Measurements from ENCODE around the gene EFNA5. TPM values are rescaled to one million over a fixed set of nuclear protein-coding genes. Genes with fewer than 3 reads are reported as not detected.

Gene EFNA5
- polyA plus RNA-seq, 1 donor (not counting 4 experiments of a cell fraction or from before 2014, with no cell fraction given), result 4.8 TPM

DNA sequence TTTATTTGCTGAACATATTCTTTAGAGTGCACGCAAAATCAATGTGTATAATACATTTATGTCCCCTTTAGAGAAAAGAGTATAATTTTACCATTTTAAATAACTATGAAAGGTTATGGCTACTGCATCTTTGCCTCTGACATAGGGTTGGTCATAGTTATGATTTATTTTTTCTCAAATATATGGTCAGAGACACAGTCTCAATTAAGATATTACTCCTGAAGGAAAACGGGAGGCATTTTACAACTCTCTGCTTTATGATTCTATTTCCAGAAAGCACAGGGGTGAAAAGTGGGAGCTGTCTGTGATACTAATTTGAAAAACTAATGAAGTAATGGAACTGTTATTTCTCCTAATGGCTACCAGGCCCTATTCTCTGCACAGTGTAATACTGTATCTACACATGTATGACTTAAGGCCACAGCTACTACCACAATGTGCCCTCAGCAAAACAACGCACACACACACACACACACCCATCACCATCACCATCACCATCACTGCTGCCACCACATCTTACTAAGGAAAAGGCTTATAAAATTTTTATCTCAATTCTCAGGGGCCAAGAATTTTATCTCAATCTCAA lies 262.9 kb downstream of the EFNA5 start:
- Histone ChIP-seq H4K20me1 (ENCODE audit: control insufficient read depth, extremely low read depth, insufficient read depth, low read length) (no peaks in the 10 kb centered on the region), H3K9me1 (ENCODE audit: control insufficient read depth, extremely low read depth, insufficient read depth, low read length) (no peaks in the 10 kb centered on the region), H3K27me3 (ENCODE audit: control insufficient read depth, extremely low read depth, insufficient read depth, low read length) (no peaks in the 10 kb centered on the region), H3K4me2 (ENCODE audit: control insufficient read depth, extremely low read depth, insufficient read depth, low read depth, low read length) (no peak overlapping the region), H3K79me2 (ENCODE audit: control insufficient read depth, insufficient read depth, low read length) (no peaks in the 10 kb centered on the region), H3K4me3 (ENCODE audit: control insufficient read depth in 2 of 3, extremely low read depth in 1 of 3, insufficient read depth in 2 of 3, low read depth in 1 of 3, low read length in 3 of 3) (no peak overlapping the region), H3K27ac (ENCODE audit: control insufficient read depth, insufficient read depth, low read length) (no peak overlapping the region), H3K36me3 (ENCODE audit: control insufficient read depth in 2 of 2, extremely low read depth in 1 of 2, insufficient read depth in 2 of 2, low read length in 2 of 2) (no peaks in the 10 kb centered on the region), H2AFZ (ENCODE audit: control insufficient read depth, low read length) (no peak overlapping the region), H3K9ac (ENCODE audit: control insufficient read depth, extremely low read depth, insufficient read depth, low read length) (no peak overlapping the region), H3K9me3 (ENCODE audit: control insufficient read depth, low read depth, low read length) (no peaks in the 10 kb centered on the region), H3K4me1 (ENCODE audit: control insufficient read depth, extremely low read depth, insufficient read depth, low read length) (peaks cover 16% of the 10 kb centered on the region)
- dilution Hi-C loops (cut with MboI; ENCODE audit: extremely low pct_ligation_motif_present, low sequenced_read_pairs), result no loop called here
- DNase-seq (ENCODE audit: low read depth, low spot score) (no peak), FAIRE-seq (no peak)
- TF ChIP-seq, protein P1, sequence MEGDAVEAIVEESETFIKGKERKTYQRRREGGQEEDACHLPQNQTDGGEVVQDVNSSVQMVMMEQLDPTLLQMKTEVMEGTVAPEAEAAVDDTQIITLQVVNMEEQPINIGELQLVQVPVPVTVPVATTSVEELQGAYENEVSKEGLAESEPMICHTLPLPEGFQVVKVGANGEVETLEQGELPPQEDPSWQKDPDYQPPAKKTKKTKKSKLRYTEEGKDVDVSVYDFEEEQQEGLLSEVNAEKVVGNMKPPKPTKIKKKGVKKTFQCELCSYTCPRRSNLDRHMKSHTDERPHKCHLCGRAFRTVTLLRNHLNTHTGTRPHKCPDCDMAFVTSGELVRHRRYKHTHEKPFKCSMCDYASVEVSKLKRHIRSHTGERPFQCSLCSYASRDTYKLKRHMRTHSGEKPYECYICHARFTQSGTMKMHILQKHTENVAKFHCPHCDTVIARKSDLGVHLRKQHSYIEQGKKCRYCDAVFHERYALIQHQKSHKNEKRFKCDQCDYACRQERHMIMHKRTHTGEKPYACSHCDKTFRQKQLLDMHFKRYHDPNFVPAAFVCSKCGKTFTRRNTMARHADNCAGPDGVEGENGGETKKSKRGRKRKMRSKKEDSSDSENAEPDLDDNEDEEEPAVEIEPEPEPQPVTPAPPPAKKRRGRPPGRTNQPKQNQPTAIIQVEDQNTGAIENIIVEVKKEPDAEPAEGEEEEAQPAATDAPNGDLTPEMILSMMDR (optimal IDR thresholded peaks at IDR 0.05 in 1 of 3, IDR thresholded peaks at IDR 0.05 in 1 of 3, conservative IDR thresholded peaks at IDR 0.05 in 1 of 3; ENCODE audit: extremely low read depth in 1 of 3, insufficient read depth in 2 of 3, low read length in 3 of 3), result no peak
- no peak for TF ChIP-seq EZH2 (IDR thresholded peaks at IDR 0.05; ENCODE audit: low read length)

DNA sequence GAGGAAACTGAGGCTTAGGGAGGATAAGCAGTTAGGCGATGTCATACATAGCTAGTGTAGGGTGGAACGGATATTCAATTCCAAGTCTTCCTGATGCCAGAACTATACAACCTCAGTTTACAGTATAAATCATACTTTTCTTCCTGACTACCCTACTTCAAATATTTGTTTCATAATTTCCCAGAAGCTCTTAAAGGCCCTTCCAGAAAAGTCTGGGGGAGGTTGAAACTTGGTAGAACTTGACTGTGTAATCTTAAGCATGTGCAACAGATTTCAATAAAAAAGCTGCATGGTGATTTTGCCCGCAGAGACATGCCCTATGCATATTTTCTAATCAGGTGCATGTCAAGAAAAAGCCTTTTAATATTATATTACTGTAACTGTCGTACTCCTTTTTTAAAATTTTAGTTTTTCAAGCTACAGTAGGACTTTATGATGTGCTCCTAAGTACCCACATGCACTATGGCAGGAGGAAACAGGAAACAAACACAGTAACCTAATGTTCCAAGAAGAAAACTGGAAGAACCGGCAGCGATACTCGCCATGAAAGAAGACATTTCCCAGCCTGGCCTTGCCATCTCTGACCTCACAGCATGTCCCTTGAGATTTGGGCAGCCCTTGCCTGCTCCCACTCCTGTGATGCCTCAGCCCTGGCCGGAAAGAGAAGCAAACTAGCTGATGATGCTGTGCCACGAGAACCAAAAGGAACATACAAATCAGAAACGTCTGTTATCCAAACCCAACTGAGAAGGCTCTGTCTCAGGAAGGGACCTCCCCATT lies 266.0 kb downstream of the EFNA5 start:
- Histone ChIP-seq H3K27ac (ENCODE audit: control insufficient read depth, insufficient read depth, low read length) (peak overlapping the region; percentile 17), H3K9me1 (ENCODE audit: control insufficient read depth, extremely low read depth, insufficient read depth, low read length) (no peaks in the 10 kb centered on the region), H3K4me3 (ENCODE audit: control insufficient read depth in 2 of 3, extremely low read depth in 1 of 3, insufficient read depth in 2 of 3, low read depth in 1 of 3, low read length in 3 of 3) (peak overlapping the region in 2 of 3 experiments; percentile 6 to 48), H3K4me1 (ENCODE audit: control insufficient read depth, extremely low read depth, insufficient read depth, low read length) (peaks cover 19% of the 10 kb centered on the region), H4K20me1 (ENCODE audit: control insufficient read depth, extremely low read depth, insufficient read depth, low read length) (no peaks in the 10 kb centered on the region), H3K9me3 (ENCODE audit: control insufficient read depth, low read depth, low read length) (no peaks in the 10 kb centered on the region), H3K27me3 (ENCODE audit: control insufficient read depth, extremely low read depth, insufficient read depth, low read length) (no peaks in the 10 kb centered on the region), H3K79me2 (ENCODE audit: control insufficient read depth, insufficient read depth, low read length) (no peaks in the 10 kb centered on the region), H2AFZ (ENCODE audit: control insufficient read depth, low read length) (peak overlapping the region; percentile 86), H3K4me2 (ENCODE audit: control insufficient read depth, extremely low read depth, insufficient read depth, low read depth, low read length) (peak overlapping the region; percentile 86), H3K36me3 (ENCODE audit: control insufficient read depth in 2 of 2, extremely low read depth in 1 of 2, insufficient read depth in 2 of 2, low read length in 2 of 2) (no peaks in the 10 kb centered on the region), H3K9ac (ENCODE audit: control insufficient read depth, extremely low read depth, insufficient read depth, low read length) (peak overlapping the region; percentile 4)
- dilution Hi-C loops (cut with MboI; ENCODE audit: extremely low pct_ligation_motif_present, low sequenced_read_pairs), result no loop called here
- DNase-seq (ENCODE audit: low read depth, low spot score) (no peak), FAIRE-seq (peak; percentile 60)
- TF ChIP-seq, protein P1 (optimal IDR thresholded peaks at IDR 0.05 in 1 of 3, IDR thresholded peaks at IDR 0.05 in 1 of 3, conservative IDR thresholded peaks at IDR 0.05 in 1 of 3; ENCODE audit: extremely low read depth in 1 of 3, insufficient read depth in 2 of 3, low read length in 3 of 3), result no peak
- no peak for TF ChIP-seq EZH2 (IDR thresholded peaks at IDR 0.05; ENCODE audit: low read length)

Data from keratinocyte (primary cell).